Measurements from ENCODE around the gene NT5DC2.

DNA sequence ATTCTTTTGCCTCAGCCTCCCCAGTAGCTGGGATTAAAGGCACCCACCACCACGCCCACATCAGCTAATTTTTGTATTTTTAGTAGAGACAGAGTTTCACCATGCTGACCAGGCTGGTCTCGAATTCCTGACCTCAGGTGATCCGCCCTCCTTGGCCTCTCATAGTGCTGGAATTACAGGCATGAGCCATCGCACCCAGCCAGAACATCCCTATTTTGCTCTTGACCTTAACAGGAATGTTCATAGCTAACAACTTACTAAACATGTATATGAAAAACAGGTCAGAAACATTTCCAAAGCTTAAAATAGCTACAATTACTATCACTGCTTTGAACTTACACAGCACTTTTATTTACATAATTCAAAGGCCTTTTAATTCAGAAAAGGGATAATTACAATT lies 36.4 kb upstream of the NT5DC2 start:
- TF ChIP-seq EZH2 (IDR thresholded peaks at IDR 0.05; ENCODE audit: insufficient read depth, poor library complexity, severe bottlenecking) (no peak), EZH2phosphoT487 (IDR thresholded peaks at IDR 0.05; ENCODE audit: insufficient read depth, low read depth) (no peak)
